GM23248 (cell line): ENCODE measurements around the gene DOCK9. TPM values are rescaled to one million over a fixed set of nuclear protein-coding genes. Genes with fewer than 3 reads are reported as not detected.

Experiments
- DNase-seq: peaks from one replicate; pipeline ENCODE4 v3.0.0-alpha.2; 2015
- H2AFZ ChIP-seq: fragments of 200-600 bp; sonication (generic); 2 replicates; pipeline ENCODE4 v1.6.1; 2016; ENCODE audit warnings: antibody characterized with exemption
- H3F3A ChIP-seq: fragments of 200-600 bp; sonication (generic); 2 replicates; pipeline ENCODE4 v1.6.1; 2016; ENCODE audit warnings: mild to moderate bottlenecking, antibody characterized with exemption, mixed run types; ENCODE audit not compliant: insufficient read depth
- H3K27ac ChIP-seq: fragments of 200-600 bp; sonication (generic); 2 replicates; pipeline ENCODE4 v1.5.1; 2016; ENCODE audit warnings: mild to moderate bottlenecking
- H3K27me3 ChIP-seq: fragments of 200-600 bp; sonication (generic); replicated peaks from 2 replicates; pipeline ENCODE4 v1.6.1; 2016; ENCODE audit warnings: mild to moderate bottlenecking; ENCODE audit not compliant: insufficient read depth
- H3K36me3 ChIP-seq: fragments of 200-600 bp; sonication (generic); 2 replicates; pipeline ENCODE4 v1.6.1; 2016; ENCODE audit warnings: low read depth, mild to moderate bottlenecking
- H3K4me1 ChIP-seq: fragments of 200-600 bp; sonication (generic); 2 replicates; pipeline ENCODE4 v1.6.1; 2016; ENCODE audit warnings: mild to moderate bottlenecking; ENCODE audit not compliant: insufficient read depth
- H3K4me2 ChIP-seq: fragments of 200-600 bp; sonication (generic); one replicate; pipeline ENCODE4 v1.6.1; 2016; ENCODE audit warnings: mild to moderate bottlenecking; ENCODE audit not compliant: unreplicated experiment
- H3K4me3 ChIP-seq: fragments of 200-600 bp; sonication (generic); 2 replicates; pipeline ENCODE4 v1.5.1; 2016; ENCODE audit warnings: mild to moderate bottlenecking
- H3K79me2 ChIP-seq: fragments of 200-600 bp; sonication (generic); 2 replicates; pipeline ENCODE4 v1.6.1; 2016; ENCODE audit warnings: mild to moderate bottlenecking; ENCODE audit not compliant: insufficient read depth
- H3K9ac ChIP-seq: fragments of 200-600 bp; sonication (generic); 2 replicates; pipeline ENCODE4 v1.6.1; 2016; ENCODE audit warnings: mild to moderate bottlenecking
- H3K9me2 ChIP-seq: fragments of 200-600 bp; sonication (generic); 2 replicates; pipeline ENCODE4 v1.6.1; 2016; ENCODE audit warnings: mixed run types, mild to moderate bottlenecking, moderate library complexity; ENCODE audit not compliant: insufficient read depth
- H3K9me3 ChIP-seq: fragments of 200-600 bp; sonication (generic); one replicate; pipeline ENCODE4 v1.6.1; 2017; ENCODE audit warnings: low read depth
- H4K20me1 ChIP-seq: fragments of 200-600 bp; sonication (generic); 2 replicates; pipeline ENCODE4 v1.6.0; 2016; ENCODE audit not compliant: insufficient read depth
- EZH2 ChIP-seq: fragments of 200-600 bp; sonication (generic); IDR thresholded peaks from 2 replicates; pipeline ENCODE4 v1.6.1; 2018; ENCODE audit warnings: antibody characterized with exemption, mild to moderate bottlenecking; ENCODE audit not compliant: insufficient read depth, poor library complexity, severe bottlenecking
- EZH2phosphoT487 ChIP-seq: fragments of 200-600 bp; sonication (generic); IDR thresholded peaks from 2 replicates; pipeline ENCODE4 v1.6.1; 2018; ENCODE audit warnings: antibody characterized with exemption, moderate library complexity, mild to moderate bottlenecking, low read depth; ENCODE audit not compliant: insufficient read depth
- WGBS, 2 experiments: methylation state at CpG; one replicate each; pipeline ENCODE4 v1.1.6; 2015 to 2017; ENCODE audit warnings: low lambda C conversion rate in 2 of 2, low coverage in 1 of 2; ENCODE audit errors: missing lambda C conversion rate in 2 of 2; 5-methylcytosine and 5-hydroxymethylcytosine counted together
- in situ Hi-C: fragments of 300-500 bp; cut with MboI; formaldehyde crosslinking; loops from 2 replicates; pipeline ENCODE4 v1.15.0; 2020
- polyA plus RNA-seq: library from polyadenylated mRNA; unstranded; fragments of >200 nt; fragmentation: Nextera tagmentation; extraction: Ambion mirVana; gene quantifications from 2 replicates; pipeline ENCODE4 v1.2.1, GENCODE V29; 2016
- total RNA-seq: library from RNA; depleted of rRNA; stranded (reverse); fragments of >200 nt; shearing (Covaris generic); gene quantifications from 2 replicates; pipeline ENCODE4 v1.2.3, GENCODE V29; 2014

Gene DOCK9
- total and polyA plus RNA-seq, 2 experiments from 2014 or later = 3.2 to 21.2 TPM

- Histone ChIP-seq H3K36me3 (no peaks in the 10 kb centered on the region; the same call in 1 of the 2 replicates), H2AFZ (no peak overlapping the region)
- in situ Hi-C loops = no loop called here
Observed at GRCh38 chr13:98874029-98874397, 103.9 kb downstream of the DOCK9 start.

GRCh38 chr13:98873377-98874028 lies 104.4 kb downstream of the DOCK9 start:
- H3F3A ChIP-seq = no peaks in the 10 kb centered on the region
- H4K20me1 ChIP-seq = no peaks in the 10 kb centered on the region
- no peak for DNase-seq
- H3K4me2 ChIP-seq = no peak overlapping the region
- H3K36me3 ChIP-seq = no peaks in the 10 kb centered on the region; the same call in 1 of the 2 replicates
- no peaks in the 10 kb centered on the region for H3K27me3 ChIP-seq
- no peaks in the 10 kb centered on the region for H3K4me1 ChIP-seq
- in situ Hi-C loops = no loop called here
- no peak overlapping the region for H3K27ac ChIP-seq
- H3K79me2 ChIP-seq = no peaks in the 10 kb centered on the region
- no peaks in the 10 kb centered on the region for H3K9me3 ChIP-seq
- TF ChIP-seq EZH2 (no peak), EZH2phosphoT487 (no peak)
- H3K9me2 ChIP-seq = no peaks in the 10 kb centered on the region
- H3K9ac ChIP-seq = no peak overlapping the region
- H2AFZ ChIP-seq = no peak overlapping the region
- H3K4me3 ChIP-seq = no peak overlapping the region
- WGBS, 2 experiments = 92 to 98% methylated on average over 3 of the region's 3 CpGs

More at GRCh38 chr13:98874029-98874397, 103.9 kb downstream of the DOCK9 start:
- no peaks in the 10 kb centered on the region for H3F3A ChIP-seq
- no peak overlapping the region for H3K27ac ChIP-seq
- no peak overlapping the region for H3K4me3 ChIP-seq
- no peak overlapping the region for H3K9ac ChIP-seq
- no peaks in the 10 kb centered on the region for H3K79me2 ChIP-seq
- no peaks in the 10 kb centered on the region for H3K9me2 ChIP-seq
- H3K9me3 ChIP-seq = no peaks in the 10 kb centered on the region
- no peaks in the 10 kb centered on the region for H3K4me1 ChIP-seq
- 91 to 95% methylated on average over 2 of the region's 2 CpGs for WGBS, 2 experiments
- H4K20me1 ChIP-seq = no peaks in the 10 kb centered on the region
- H3K27me3 ChIP-seq = no peaks in the 10 kb centered on the region
- TF ChIP-seq EZH2 (no peak), EZH2phosphoT487 (no peak)
- H3K4me2 ChIP-seq = no peak overlapping the region
- no peak for DNase-seq

GRCh38 chr13:98871727-98872126 lies 106.1 kb downstream of the DOCK9 start:
- Histone ChIP-seq H3K9ac (no peak overlapping the region), H3F3A (no peaks in the 10 kb centered on the region), H4K20me1 (no peaks in the 10 kb centered on the region), H3K27ac (no peak overlapping the region), H3K9me2 (no peaks in the 10 kb centered on the region), H3K4me2 (no peak overlapping the region), H3K4me1 (no peaks in the 10 kb centered on the region), H3K79me2 (no peaks in the 10 kb centered on the region), H3K4me3 (no peak overlapping the region), H2AFZ (no peak overlapping the region), H3K27me3 (no peaks in the 10 kb centered on the region), H3K9me3 (no peaks in the 10 kb centered on the region), H3K36me3 (peaks cover 6% of the 10 kb centered on the region; the same call in 1 of the 2 replicates)
- TF ChIP-seq EZH2phosphoT487 = no peak
- no peak for TF ChIP-seq EZH2
- in situ Hi-C loops = no loop called here
- 88 to 90% methylated on average over 13 of the region's 13 CpGs for WGBS, 2 experiments
- no peak for DNase-seq

- Histone ChIP-seq H3K4me3 (no peak overlapping the region), H3K9ac (no peak overlapping the region), H3K9me2 (no peaks in the 10 kb centered on the region), H3K4me1 (no peaks in the 10 kb centered on the region), H3K27me3 (no peaks in the 10 kb centered on the region), H3F3A (no peaks in the 10 kb centered on the region), H4K20me1 (no peaks in the 10 kb centered on the region), H3K79me2 (no peaks in the 10 kb centered on the region), H3K4me2 (no peak overlapping the region), H3K9me3 (no peaks in the 10 kb centered on the region), H3K36me3 (peaks cover 6% of the 10 kb centered on the region; the same call in 1 of the 2 replicates), H3K27ac (no peak overlapping the region), H2AFZ (no peak overlapping the region)
- in situ Hi-C loops = no loop called here
- DNase-seq = no peak
- 70% methylated on average over 6 of the region's 6 CpGs for WGBS, 2 experiments
- TF ChIP-seq EZH2 (no peak), EZH2phosphoT487 (no peak)
Observed at GRCh38 chr13:98869408-98870090, 108.3 kb downstream of the DOCK9 start.
